MM.1S (cell line): ENCODE data around the gene CLC.

Source experiments
- EZH2 ChIP-seq: fragments of 300-600 bp; sonication (generic); optimal IDR thresholded peaks from 2 replicates; pipeline ENCODE3; 2017; ENCODE audit warnings: low read depth, mild to moderate bottlenecking, antibody characterized with exemption, low read length, mixed read lengths
- TF ChIP-seq, protein P1 (sequence below): fragments of 300-600 bp; sonication (generic); IDR thresholded peaks from 2 replicates; pipeline ENCODE4 v1.5.1; 2016; ENCODE audit warnings: antibody characterized with exemption, low read length, mixed read lengths

DNA sequence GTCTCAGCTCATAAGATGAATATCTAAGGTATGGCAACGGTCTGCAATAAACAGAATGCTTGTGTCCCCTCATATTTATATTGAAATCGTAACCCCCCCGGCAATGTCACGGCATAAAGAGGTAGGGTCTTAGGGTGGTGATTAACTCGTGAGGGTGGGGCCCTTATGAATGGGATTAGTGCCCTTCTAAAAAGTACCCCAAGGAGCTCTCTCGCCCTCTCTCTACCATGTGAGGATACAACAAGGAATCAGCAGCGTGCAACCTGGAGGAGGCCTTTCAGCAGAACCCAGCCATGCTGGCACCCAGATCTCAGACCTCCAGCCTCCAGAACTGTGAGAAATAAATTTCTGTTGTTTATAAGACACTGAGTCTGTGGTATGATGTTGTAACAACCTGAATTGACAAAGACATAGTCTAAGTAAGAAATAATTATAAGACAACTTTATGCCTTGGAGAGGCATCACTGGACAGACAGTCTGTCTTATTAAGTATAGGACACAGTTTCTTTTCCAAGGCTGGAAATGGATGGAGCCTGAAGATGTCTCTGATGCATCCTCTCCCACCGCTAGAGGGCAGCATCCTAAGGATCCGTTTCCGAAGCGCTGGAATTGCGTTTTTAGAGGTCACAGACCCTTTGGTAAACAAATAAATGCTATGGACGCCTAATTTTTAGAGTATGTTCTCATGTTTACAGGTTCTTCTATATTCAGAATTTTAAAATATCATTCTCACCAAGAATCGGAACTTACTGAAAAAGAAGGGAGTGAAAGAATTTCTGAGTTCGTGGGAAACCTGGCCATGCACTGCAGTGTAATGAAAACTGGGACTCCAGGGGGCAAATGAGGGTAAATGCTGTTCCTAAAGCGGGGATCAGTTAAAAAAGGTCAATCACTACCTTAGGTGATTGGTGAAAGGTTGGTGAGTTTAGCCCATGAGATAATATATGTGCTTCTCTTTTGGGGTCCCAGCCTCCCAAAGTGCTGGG, 27.6 kb upstream of the CLC start:
- TF ChIP-seq, protein P1, sequence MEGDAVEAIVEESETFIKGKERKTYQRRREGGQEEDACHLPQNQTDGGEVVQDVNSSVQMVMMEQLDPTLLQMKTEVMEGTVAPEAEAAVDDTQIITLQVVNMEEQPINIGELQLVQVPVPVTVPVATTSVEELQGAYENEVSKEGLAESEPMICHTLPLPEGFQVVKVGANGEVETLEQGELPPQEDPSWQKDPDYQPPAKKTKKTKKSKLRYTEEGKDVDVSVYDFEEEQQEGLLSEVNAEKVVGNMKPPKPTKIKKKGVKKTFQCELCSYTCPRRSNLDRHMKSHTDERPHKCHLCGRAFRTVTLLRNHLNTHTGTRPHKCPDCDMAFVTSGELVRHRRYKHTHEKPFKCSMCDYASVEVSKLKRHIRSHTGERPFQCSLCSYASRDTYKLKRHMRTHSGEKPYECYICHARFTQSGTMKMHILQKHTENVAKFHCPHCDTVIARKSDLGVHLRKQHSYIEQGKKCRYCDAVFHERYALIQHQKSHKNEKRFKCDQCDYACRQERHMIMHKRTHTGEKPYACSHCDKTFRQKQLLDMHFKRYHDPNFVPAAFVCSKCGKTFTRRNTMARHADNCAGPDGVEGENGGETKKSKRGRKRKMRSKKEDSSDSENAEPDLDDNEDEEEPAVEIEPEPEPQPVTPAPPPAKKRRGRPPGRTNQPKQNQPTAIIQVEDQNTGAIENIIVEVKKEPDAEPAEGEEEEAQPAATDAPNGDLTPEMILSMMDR, result peak; percentile 79
- no peak for TF ChIP-seq EZH2
